OCI-LY7 (cell line): ENCODE results near the gene TSPAN31. TPM values are rescaled to one million over a fixed set of nuclear protein-coding genes. Genes with fewer than 3 reads are reported as not detected.

Experiments used
- BruUV-seq: library from RNA; stranded (reverse); fragments of 400-500 nt; replicated peaks from 2 replicates; lab custom pipeline; 2021; lab: Mats Ljungman, UMichigan
- CTCF ChIA-PET: fragments of 300-600 bp; sonication (Branson Sonifier 250); formaldehyde crosslinking; loops from one replicate; lab custom pipeline; 2022; ENCODE audit warnings: antibody characterized with exemption; ENCODE audit not compliant: unreplicated experiment; lab: Charles Lee
- POLR2A ChIA-PET: fragments of 300-600 bp; sonication (Branson Sonifier 250); formaldehyde crosslinking; loops from one replicate; lab custom pipeline; 2022; ENCODE audit warnings: antibody characterized with exemption; lab: Charles Lee
- DNase-seq: peaks from one replicate; pipeline ENCODE4 v3.0.0-alpha.2; 2015; ENCODE audit warnings: low spot score
- H2AFZ ChIP-seq: fragments of 200-600 bp; sonication (generic), shearing (Covaris generic); 2 replicates; pipeline ENCODE4 v1.6.1; 2014; ENCODE audit warnings: mild to moderate bottlenecking, antibody characterized with exemption, low read length, moderate library complexity
- H3K27ac ChIP-seq: fragments of 200-600 bp; sonication (generic); 2 replicates; pipeline ENCODE4 v1.5.1; 2014; ENCODE audit warnings: mixed run types, low read depth, mild to moderate bottlenecking, moderate library complexity, low read length, inconsistent platforms; ENCODE audit not compliant: poor library complexity, severe bottlenecking
- H3K36me3 ChIP-seq: fragments of 200-600 bp; sonication (generic); 2 replicates; pipeline ENCODE4 v1.6.1; 2014; ENCODE audit warnings: mild to moderate bottlenecking, antibody characterized with exemption, low read length, moderate library complexity, mixed read lengths; ENCODE audit not compliant: insufficient read depth
- H3K4me1 ChIP-seq: fragments of 200-600 bp; sonication (generic); 2 replicates; pipeline ENCODE4 v1.5.1; 2014; ENCODE audit warnings: mild to moderate bottlenecking, low read length; ENCODE audit not compliant: insufficient read depth, poor library complexity, severe bottlenecking
- H3K4me2 ChIP-seq: fragments of 200-600 bp; sonication (generic); 2 replicates; pipeline ENCODE4 v1.6.1; 2014; ENCODE audit warnings: mild to moderate bottlenecking, low read length
- H3K4me3 ChIP-seq: fragments of 200-600 bp; sonication (generic); 2 replicates; pipeline ENCODE4 v1.5.1; 2014; ENCODE audit warnings: mild to moderate bottlenecking, low read depth, low read length; ENCODE audit not compliant: poor library complexity, severe bottlenecking
- H3K79me2 ChIP-seq: fragments of 200-600 bp; sonication (generic); 2 replicates; pipeline ENCODE4 v1.6.1; 2016; ENCODE audit warnings: low read depth, mild to moderate bottlenecking, low read length, moderate library complexity, mixed read lengths; ENCODE audit not compliant: insufficient read depth
- H3K9me2 ChIP-seq: fragments of 200-600 bp; sonication (generic); 2 replicates; pipeline ENCODE4 v1.6.1; 2016; ENCODE audit warnings: mild to moderate bottlenecking, low read length, mixed read lengths; ENCODE audit not compliant: insufficient read depth
- H3K9me3 ChIP-seq: fragments of 200-600 bp; sonication (generic); 2 replicates; pipeline ENCODE4 v1.6.1; 2014; ENCODE audit warnings: mild to moderate bottlenecking, mixed run types, low read length, mixed read lengths
- H4K20me1 ChIP-seq: fragments of 200-600 bp; sonication (generic); 2 replicates; pipeline ENCODE4 v1.6.1; 2014; ENCODE audit warnings: mild to moderate bottlenecking, antibody characterized with exemption, low read length, moderate library complexity, mixed read lengths; ENCODE audit not compliant: insufficient read depth
- EZH2phosphoT487 ChIP-seq: fragments of 200-600 bp; sonication (generic); IDR thresholded peaks from 2 replicates; pipeline ENCODE4 v1.6.1; 2018; ENCODE audit warnings: low read depth, borderline replicate concordance, mild to moderate bottlenecking, mixed run types, antibody characterized with exemption, low read length, moderate library complexity, mixed read lengths
- intact Hi-C: fragments of 100-400 bp; cut with micrococcal nuclease; formaldehyde crosslinking; loops from one replicate; pipeline ENCODE4 v1.10.0; 2022; ENCODE audit not compliant: unreplicated experiment
- total RNA-seq, 2 experiments: library from RNA; depleted of rRNA in 1 of 2; stranded (reverse); fragments of >200 nt in 1 of 2; shearing (Covaris generic) in 1 of 2; gene quantifications; 2 replicates each; pipeline ENCODE4 v1.2.3, GENCODE V29; 2014 to 2022
- TF ChIP-seq, protein P1 (sequence below): fragments of 200-600 bp; sonication (generic); conservative IDR thresholded peaks from 2 replicates; pipeline ENCODE4 v1.5.1; 2014; ENCODE audit warnings: mild to moderate bottlenecking, antibody characterized with exemption, low read length, moderate library complexity, mixed read lengths

The TSPAN31 gene
- total RNA-seq, 2 experiments from 2014 or later, result 2.4 to 6.4 TPM

DNA sequence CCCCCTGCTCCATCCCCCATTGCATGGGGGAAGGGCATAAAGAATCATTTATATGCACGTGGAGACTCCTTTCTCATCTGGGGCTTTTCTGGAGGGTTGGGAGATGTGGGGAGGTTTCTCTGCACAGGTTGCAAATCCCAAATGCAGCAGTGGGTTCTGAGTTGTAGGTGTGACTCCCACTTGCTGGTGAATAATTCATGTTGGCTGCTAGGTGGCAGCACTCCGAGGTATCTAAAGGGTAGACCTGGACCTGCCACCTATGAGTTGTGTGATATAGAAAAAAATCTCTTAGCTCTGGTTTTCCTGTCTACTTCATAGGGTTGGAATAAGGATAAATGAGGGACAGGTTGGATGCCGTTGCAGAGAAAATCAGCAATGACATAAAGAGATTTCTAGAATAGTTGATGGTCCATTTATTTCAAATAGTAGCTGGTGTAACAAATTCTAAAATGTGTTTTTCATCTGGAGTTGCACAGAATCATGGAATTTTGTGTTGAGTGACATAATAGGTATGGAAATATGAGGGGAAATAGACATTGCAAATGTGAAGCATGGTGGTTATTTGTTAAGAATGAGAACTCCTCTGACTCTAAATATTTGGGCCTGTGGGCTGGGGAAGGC, 14.6 kb downstream of the TSPAN31 start:
- CTCF ChIA-PET, result interaction anchor here (0.7 kb wide), 1 partner anchor 13 kb away, joined by 3 read pairs; the partner anchor contains the start of genes EEF1AKMT3 and METTL1
- intact Hi-C loops, result no loop called here
- H3K27ac ChIP-seq, result no peak overlapping the region
- H3K4me2 ChIP-seq, result no peak overlapping the region
- no peak for TF ChIP-seq EZH2phosphoT487
- TF ChIP-seq, protein P1, sequence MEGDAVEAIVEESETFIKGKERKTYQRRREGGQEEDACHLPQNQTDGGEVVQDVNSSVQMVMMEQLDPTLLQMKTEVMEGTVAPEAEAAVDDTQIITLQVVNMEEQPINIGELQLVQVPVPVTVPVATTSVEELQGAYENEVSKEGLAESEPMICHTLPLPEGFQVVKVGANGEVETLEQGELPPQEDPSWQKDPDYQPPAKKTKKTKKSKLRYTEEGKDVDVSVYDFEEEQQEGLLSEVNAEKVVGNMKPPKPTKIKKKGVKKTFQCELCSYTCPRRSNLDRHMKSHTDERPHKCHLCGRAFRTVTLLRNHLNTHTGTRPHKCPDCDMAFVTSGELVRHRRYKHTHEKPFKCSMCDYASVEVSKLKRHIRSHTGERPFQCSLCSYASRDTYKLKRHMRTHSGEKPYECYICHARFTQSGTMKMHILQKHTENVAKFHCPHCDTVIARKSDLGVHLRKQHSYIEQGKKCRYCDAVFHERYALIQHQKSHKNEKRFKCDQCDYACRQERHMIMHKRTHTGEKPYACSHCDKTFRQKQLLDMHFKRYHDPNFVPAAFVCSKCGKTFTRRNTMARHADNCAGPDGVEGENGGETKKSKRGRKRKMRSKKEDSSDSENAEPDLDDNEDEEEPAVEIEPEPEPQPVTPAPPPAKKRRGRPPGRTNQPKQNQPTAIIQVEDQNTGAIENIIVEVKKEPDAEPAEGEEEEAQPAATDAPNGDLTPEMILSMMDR, result peak; percentile 87
- no peaks in the 10 kb centered on the region for H3K9me3 ChIP-seq
- H3K36me3 ChIP-seq, result peaks cover 50% of the 10 kb centered on the region
- H3K9me2 ChIP-seq, result no peaks in the 10 kb centered on the region
- POLR2A ChIA-PET, result interaction anchor here (1.0 to 1.1 kb wide), 2 partner anchors 13 to 136 kb away, joined by 3 read pairs; partner anchors contain the start of genes EEF1AKMT3 and METTL1
- peak; percentile 68 for DNase-seq
- no peak overlapping the region for H3K4me3 ChIP-seq
- no peak overlapping the region for H2AFZ ChIP-seq
- peaks cover 13% of the 10 kb centered on the region for H3K4me1 ChIP-seq
- peaks cover 7% of the 10 kb centered on the region; the same call in 1 of the 2 replicates for H3K79me2 ChIP-seq
- H4K20me1 ChIP-seq, result peaks cover 10% of the 10 kb centered on the region; the same call in 1 of the 2 replicates
- BruUV-seq, result no TSS peak

GRCh38 chr12:57760347-57760982, 15.6 kb downstream of the TSPAN31 start:
- H4K20me1 ChIP-seq, result peaks cover 10% of the 10 kb centered on the region; the same call in 1 of the 2 replicates

More at GRCh38 chr12:57760347-57760982, 15.6 kb downstream of the TSPAN31 start:
- H3K4me1 ChIP-seq, result peaks cover 19% of the 10 kb centered on the region
- BruUV-seq, result no TSS peak
- ChIA-PET POLR2A (interaction anchor here (1.0 kb wide), 1 partner anchor 135 kb away, joined by 3 read pairs; no protein-coding TSS in a partner anchor), CTCF (no interaction called here)
- no peak overlapping the region for H3K4me3 ChIP-seq
- H3K27ac ChIP-seq, result no peak overlapping the region
- no peak for DNase-seq
- H3K36me3 ChIP-seq, result peaks cover 50% of the 10 kb centered on the region
- H3K9me3 ChIP-seq, result no peaks in the 10 kb centered on the region
- H3K9me2 ChIP-seq, result no peaks in the 10 kb centered on the region
- peaks cover 7% of the 10 kb centered on the region; the same call in 1 of the 2 replicates for H3K79me2 ChIP-seq
- H2AFZ ChIP-seq, result no peak overlapping the region
- TF ChIP-seq EZH2phosphoT487, result no peak
- TF ChIP-seq, protein P1, result no peak
- intact Hi-C loops, result no loop called here
- no peak overlapping the region for H3K4me2 ChIP-seq
